HepG2 (cell line): ENCODE data around the gene EDEM1. TPM values are rescaled to one million over a fixed set of nuclear protein-coding genes. Genes with fewer than 3 reads are reported as not detected.

Experiments
- AGO2 ChIP-seq: fragments of 200-400 bp; formaldehyde crosslinking; optimal IDR thresholded peaks from 2 replicates; pipeline ENCODE3; 2017; ENCODE audit warnings: mild to moderate bottlenecking, low read depth, low read length, moderate library complexity
- CBFB ChIP-seq: sonication (generic); formaldehyde crosslinking; IDR thresholded peaks from 2 replicates; pipeline ENCODE4 v1.4.0; 2020; ENCODE audit warnings: missing genetic modification reagents
- GATAD1 ChIP-seq: IDR thresholded peaks from 2 replicates; pipeline ENCODE4 v1.6.1; 2016; ENCODE audit warnings: missing genetic modification reagents, missing compliant biosample characterization
- MAFF ChIP-seq: IDR thresholded peaks from 2 replicates; pipeline ENCODE4 v1.6.1; 2011; ENCODE audit warnings: low read depth, low read length, improper control_type of control experiment
- ZNF263 ChIP-seq: sonication (generic); formaldehyde crosslinking; IDR thresholded peaks from 2 replicates; pipeline ENCODE4 v1.4.0; 2020; ENCODE audit warnings: missing genetic modification reagents
- ZNF543 ChIP-seq: sonication (generic); formaldehyde crosslinking; IDR thresholded peaks from 2 replicates; pipeline ENCODE4 v1.4.0; 2020; ENCODE audit warnings: mild to moderate bottlenecking, missing genetic modification reagents
- ZSCAN20 ChIP-seq: sonication (generic); formaldehyde crosslinking; IDR thresholded peaks from 2 replicates; pipeline ENCODE4 v1.4.0; 2020; ENCODE audit warnings: missing genetic modification reagents, mild to moderate bottlenecking, borderline replicate concordance
- microRNA-seq: library from miRNA; unstranded; fragments of <30 nt; microRNA quantifications from one replicate; pipeline ENCODE4, GENCODE V29; 2020
- polyA plus RNA-seq, 8 experiments: library from polyadenylated mRNA; depleted of rRNA in 3 of 8; stranded (reverse) in 7 of 8; unstranded in 1 of 8; fragments of >200 nt; fragmentation: Illumina TruSeq in 4 of 8; extraction: Trizol in 4 of 8; gene quantifications; 2 replicates each; pipeline versions ENCODE4 v1.2.1 to v1.2.3, GENCODE V29; 2011 to 2016; ENCODE audit warnings: low read depth in 4 of 8, missing spikeins in 1 of 8, mixed read lengths in 1 of 8; ENCODE audit not compliant: insufficient read depth in 1 of 8
- small RNA-seq, 3 experiments: library from RNA; depleted of rRNA; stranded (forward); fragments of <200 nt; gene quantifications; one replicate each; pipeline ENCODE3, GENCODE V24; 2012; ENCODE audit warnings: low read depth in 2 of 3, low replicate concordance in 1 of 3; ENCODE audit not compliant: insufficient read length in 3 of 3, insufficient read depth in 2 of 3
- total RNA-seq, 5 experiments: library from RNA; depleted of rRNA; stranded (reverse); fragments of >200 nt; fragmentation: Illumina TruSeq; extraction: Trizol; gene quantifications; 2 replicates each; pipeline ENCODE4 v1.2.3, GENCODE V29; 2016; ENCODE audit warnings: low read depth in 1 of 5

EDEM1 gene
- total and polyA plus RNA-seq, 2 of the 13 experiments (the other 11 are each of a cell fraction or from before 2014, with no cell fraction given): 13.8 to 25.8 TPM

GRCh38 chr3:5267889-5268288 lies 80.4 kb downstream of the EDEM1 start (continued):
- TF ChIP-seq GATAD1: no peak
- no peak for TF ChIP-seq CBFB (CRISPR knock-in tag)
- peak; percentile 97 for TF ChIP-seq MAFF
- TF ChIP-seq ZNF543: no peak
- no peak for TF ChIP-seq ZNF263 (CRISPR knock-in tag)
- TF ChIP-seq ZSCAN20 (CRISPR knock-in tag): no peak
- TF ChIP-seq AGO2: no peak
- TF ChIP-seq, all 625 proteins: peak for 2

Small RNA genes within 50 kb of the gene (microRNA-seq; reads per million reads assigned to microRNA genes)
- not detected for gene MIR4790

Small RNA genes within 50 kb of the gene (small RNA-seq; reads per million reads assigned to genes)
- gene MIR4790 (0 reads per million in 3 experiments), gene RN7SL553P (0 reads per million in 3 experiments)

Other genes starting within 250 kb of the EDEM1 start
- 1.8 and 2.6 TPM in 2 replicates for gene BHLHE40, start 208.3 kb upstream of the EDEM1 start, total RNA-seq (2016; rRNA removed; fragmentation: Illumina TruSeq; extraction: Trizol)
- gene BHLHE40, start 208.3 kb upstream of the EDEM1 start, polyA plus RNA-seq (2011; rRNA removed): 51.0 and 60.0 TPM in 2 replicates
- gene ARL8B, start 65.4 kb upstream of the EDEM1 start, total RNA-seq (2016; rRNA removed; fragmentation: Illumina TruSeq; extraction: Trizol): 30.4 and 33.1 TPM in 2 replicates
- 15.6 and 23.5 TPM in 2 replicates for gene ARL8B, start 65.4 kb upstream of the EDEM1 start, polyA plus RNA-seq (2011; rRNA removed)